WTC11 (cell line): ENCODE results near the gene DNAAF1. TPM values are rescaled to one million over a fixed set of nuclear protein-coding genes. Genes with fewer than 3 reads are reported as not detected.

Experiments used
- ATAC-seq: fragments of 200-7000 bp; cut with Tn5 transposase; 2 replicates; pipeline ENCODE4 v1.10.0; 2021; ENCODE audit warnings: mild to moderate bottlenecking, moderate library complexity
- CTCF ChIA-PET: fragments of 300-600 bp; sonication (Branson Sonifier 250); formaldehyde crosslinking; loops from one replicate; lab custom pipeline; 2021; ENCODE audit warnings: antibody characterized with exemption; lab: Charles Lee
- POLR2A ChIA-PET: fragments of 350-600 bp; sonication (Branson Sonifier 250); formaldehyde crosslinking; loops from one replicate; lab custom pipeline; 2021; ENCODE audit warnings: antibody characterized with exemption; lab: Charles Lee
- DNase-seq: peaks from one replicate; pipeline ENCODE4 v3.0.0; 2021; ENCODE audit warnings: low spot score
- H3K27ac Mint-ChIP-seq: 2 replicates; pipeline ENCODE4 v1.8.0; 2021; ENCODE audit warnings: mixed read lengths
- H3K27me3 Mint-ChIP-seq: 2 replicates; pipeline ENCODE4 v1.8.0; 2021; ENCODE audit warnings: low read depth, mild to moderate bottlenecking, moderate library complexity, mixed read lengths
- H3K36me3 Mint-ChIP-seq: 2 replicates; pipeline ENCODE4 v1.8.0; 2021; ENCODE audit warnings: mixed read lengths
- H3K4me1 Mint-ChIP-seq: 2 replicates; pipeline ENCODE4 v1.8.0; 2022; ENCODE audit warnings: mixed read lengths
- H3K4me3 Mint-ChIP-seq: 2 replicates; pipeline ENCODE4 v1.8.0; 2021; ENCODE audit warnings: mild to moderate bottlenecking, moderate library complexity, mixed read lengths
- H3K9me3 Mint-ChIP-seq: 2 replicates; pipeline ENCODE4 v1.8.0; 2021; ENCODE audit warnings: mixed read lengths
- ETV6 ChIP-seq: sonication (generic); formaldehyde crosslinking; IDR thresholded peaks from 2 replicates; pipeline ENCODE4 v1.8.1; 2022; ENCODE audit warnings: mild to moderate bottlenecking, missing genetic modification reagents
- FOXP1 ChIP-seq: sonication (generic); formaldehyde crosslinking; IDR thresholded peaks from 2 replicates; pipeline ENCODE4 v1.8.0; 2022; ENCODE audit warnings: missing genetic modification reagents, mild to moderate bottlenecking, moderate library complexity, borderline replicate concordance
- HMGA2 ChIP-seq: fragments of 250-450 bp; sonication (Bioruptor Pico); IDR thresholded peaks from 2 replicates; pipeline ENCODE4 v1.4.0; 2021; ENCODE audit warnings: mild to moderate bottlenecking, moderate library complexity
- HMGXB4 ChIP-seq: sonication (generic); formaldehyde crosslinking; IDR thresholded peaks from 2 replicates; pipeline ENCODE4 v1.8.1; 2023; ENCODE audit warnings: mild to moderate bottlenecking, moderate library complexity, missing genetic modification reagents
- IRF2 ChIP-seq: sonication (generic); formaldehyde crosslinking; IDR thresholded peaks from 2 replicates; pipeline ENCODE4 v1.8.0; 2022; ENCODE audit warnings: low read depth, missing genetic modification reagents, borderline replicate concordance
- MXD4 ChIP-seq: fragments of 250-450 bp; sonication (Bioruptor Pico); IDR thresholded peaks from 2 replicates; pipeline ENCODE4 v1.8.0; 2021; ENCODE audit warnings: mild to moderate bottlenecking, moderate library complexity, borderline replicate concordance
- NR1H2 ChIP-seq: sonication (generic); formaldehyde crosslinking; IDR thresholded peaks from 2 replicates; pipeline ENCODE4 v1.9.0; 2021; ENCODE audit warnings: mild to moderate bottlenecking, moderate library complexity, missing genetic modification reagents
- OVOL2 ChIP-seq: fragments of 250-450 bp; sonication (Bioruptor Pico); IDR thresholded peaks from 2 replicates; pipeline ENCODE4 v1.9.0; 2021; ENCODE audit warnings: mild to moderate bottlenecking, borderline replicate concordance
- RORB ChIP-seq: fragments of 250-450 bp; sonication (Bioruptor Pico); IDR thresholded peaks from 2 replicates; pipeline ENCODE4 v1.9.0; 2021; ENCODE audit warnings: mild to moderate bottlenecking
- SMAD4 ChIP-seq: sonication (generic); formaldehyde crosslinking; IDR thresholded peaks from 2 replicates; pipeline ENCODE4 v1.8.0; 2022; ENCODE audit warnings: mild to moderate bottlenecking, missing genetic modification reagents
- SOX15 ChIP-seq: fragments of 250-450 bp; sonication (Bioruptor Pico); IDR thresholded peaks from 2 replicates; pipeline ENCODE4 v1.9.0; 2021; ENCODE audit warnings: mild to moderate bottlenecking
- ZBTB43 ChIP-seq: sonication (generic); formaldehyde crosslinking; IDR thresholded peaks from 2 replicates; pipeline ENCODE4 v1.8.1; 2023; ENCODE audit warnings: mild to moderate bottlenecking, missing genetic modification reagents
- ZNF263 ChIP-seq: sonication (generic); formaldehyde crosslinking; IDR thresholded peaks from 2 replicates; pipeline ENCODE4 v1.8.1; 2022; ENCODE audit warnings: low read depth, mild to moderate bottlenecking, moderate library complexity, missing genetic modification reagents
- ZNF396 ChIP-seq: fragments of 250-450 bp; sonication (Bioruptor Pico); IDR thresholded peaks from 2 replicates; pipeline ENCODE4 v1.8.0; 2021; ENCODE audit warnings: mild to moderate bottlenecking, moderate library complexity, borderline replicate concordance
- ZNF416 ChIP-seq: fragments of 250-450 bp; sonication (Bioruptor Pico); IDR thresholded peaks from 2 replicates; pipeline ENCODE4 v1.9.0; 2021; ENCODE audit warnings: mild to moderate bottlenecking, inconsistent platforms
- ZNF512 ChIP-seq: sonication (generic); formaldehyde crosslinking; IDR thresholded peaks from 2 replicates; pipeline ENCODE4 v1.8.1; 2022; ENCODE audit warnings: missing genetic modification reagents, borderline replicate concordance
- total RNA-seq: library from RNA; stranded (reverse); gene quantifications from 3 replicates; pipeline ENCODE4 v1.2.3, GENCODE V29; 2021
- TF ChIP-seq, protein P1 (sequence below): sonication (generic); formaldehyde crosslinking; IDR thresholded peaks from 2 replicates; pipeline ENCODE4 v1.8.0; 2022; ENCODE audit warnings: mild to moderate bottlenecking, missing genetic modification reagents
- TF ChIP-seq, protein P2 (sequence below): sonication (generic); formaldehyde crosslinking; IDR thresholded peaks from 2 replicates; pipeline ENCODE4 v1.8.0; 2023; ENCODE audit warnings: mild to moderate bottlenecking, missing genetic modification reagents
- TF ChIP-seq, protein P3 (sequence below): fragments of 250-450 bp; sonication (Bioruptor Pico); IDR thresholded peaks from 2 replicates; pipeline ENCODE4 v1.8.0; 2021; ENCODE audit warnings: mild to moderate bottlenecking
- TF ChIP-seq, protein P4 (sequence below): sonication (generic); formaldehyde crosslinking; conservative IDR thresholded peaks from 2 replicates; pipeline ENCODE4 v1.8.1; 2022; ENCODE audit warnings: mild to moderate bottlenecking, missing genetic modification reagents

DNAAF1 gene
- total RNA-seq, 1 experiment from 2014 or later, result 0.20 TPM

DNA sequence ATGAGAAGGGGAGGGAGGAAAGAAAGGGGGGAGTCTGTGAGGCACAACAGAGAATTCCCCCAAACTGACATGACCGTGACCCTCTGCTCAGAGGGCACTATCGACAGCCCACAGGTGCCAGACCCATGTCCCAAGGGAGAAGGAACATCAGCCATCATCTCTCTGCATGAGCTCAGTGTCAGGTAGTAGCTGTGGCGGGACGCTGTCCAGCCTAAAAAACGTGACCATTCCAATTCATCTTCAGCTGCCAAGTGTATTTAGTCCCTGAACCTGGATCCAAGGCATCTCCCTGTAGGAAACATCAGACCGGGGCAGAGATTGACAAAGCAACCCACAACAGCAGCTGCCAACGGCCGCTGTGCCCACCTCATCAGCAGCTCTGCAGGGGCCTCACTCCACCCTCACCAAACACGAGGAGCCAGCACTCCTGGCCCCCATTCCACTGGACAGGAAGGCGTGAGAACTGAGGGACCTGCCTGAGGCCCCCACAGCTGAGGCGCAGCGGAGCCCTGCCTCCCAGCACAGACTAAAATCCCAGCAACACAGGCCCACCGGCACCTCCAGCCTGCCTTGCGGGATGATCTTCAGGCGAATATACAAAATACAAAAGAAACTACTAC is 33.1 kb downstream of the DNAAF1 start (continued):
- TF ChIP-seq HMGXB4 (CRISPR knock-in tag) (no peak), FOXP1 (CRISPR knock-in tag) (no peak), HMGA2 (CRISPR knock-in tag) (no peak), ZNF416 (no peak), MXD4 (CRISPR knock-in tag) (no peak), ZNF512 (CRISPR knock-in tag) (no peak), SOX15 (CRISPR knock-in tag) (no peak)
- TF ChIP-seq, protein P1, sequence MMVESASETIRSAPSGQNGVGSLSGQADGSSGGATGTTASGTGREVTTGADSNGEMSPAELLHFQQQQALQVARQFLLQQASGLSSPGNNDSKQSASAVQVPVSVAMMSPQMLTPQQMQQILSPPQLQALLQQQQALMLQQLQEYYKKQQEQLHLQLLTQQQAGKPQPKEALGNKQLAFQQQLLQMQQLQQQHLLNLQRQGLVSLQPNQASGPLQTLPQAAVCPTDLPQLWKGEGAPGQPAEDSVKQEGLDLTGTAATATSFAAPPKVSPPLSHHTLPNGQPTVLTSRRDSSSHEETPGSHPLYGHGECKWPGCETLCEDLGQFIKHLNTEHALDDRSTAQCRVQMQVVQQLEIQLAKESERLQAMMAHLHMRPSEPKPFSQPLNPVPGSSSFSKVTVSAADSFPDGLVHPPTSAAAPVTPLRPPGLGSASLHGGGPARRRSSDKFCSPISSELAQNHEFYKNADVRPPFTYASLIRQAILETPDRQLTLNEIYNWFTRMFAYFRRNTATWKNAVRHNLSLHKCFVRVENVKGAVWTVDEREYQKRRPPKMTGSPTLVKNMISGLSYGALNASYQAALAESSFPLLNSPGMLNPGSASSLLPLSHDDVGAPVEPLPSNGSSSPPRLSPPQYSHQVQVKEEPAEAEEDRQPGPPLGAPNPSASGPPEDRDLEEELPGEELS (CRISPR knock-in tag), result no peak
- TF ChIP-seq, protein P2, sequence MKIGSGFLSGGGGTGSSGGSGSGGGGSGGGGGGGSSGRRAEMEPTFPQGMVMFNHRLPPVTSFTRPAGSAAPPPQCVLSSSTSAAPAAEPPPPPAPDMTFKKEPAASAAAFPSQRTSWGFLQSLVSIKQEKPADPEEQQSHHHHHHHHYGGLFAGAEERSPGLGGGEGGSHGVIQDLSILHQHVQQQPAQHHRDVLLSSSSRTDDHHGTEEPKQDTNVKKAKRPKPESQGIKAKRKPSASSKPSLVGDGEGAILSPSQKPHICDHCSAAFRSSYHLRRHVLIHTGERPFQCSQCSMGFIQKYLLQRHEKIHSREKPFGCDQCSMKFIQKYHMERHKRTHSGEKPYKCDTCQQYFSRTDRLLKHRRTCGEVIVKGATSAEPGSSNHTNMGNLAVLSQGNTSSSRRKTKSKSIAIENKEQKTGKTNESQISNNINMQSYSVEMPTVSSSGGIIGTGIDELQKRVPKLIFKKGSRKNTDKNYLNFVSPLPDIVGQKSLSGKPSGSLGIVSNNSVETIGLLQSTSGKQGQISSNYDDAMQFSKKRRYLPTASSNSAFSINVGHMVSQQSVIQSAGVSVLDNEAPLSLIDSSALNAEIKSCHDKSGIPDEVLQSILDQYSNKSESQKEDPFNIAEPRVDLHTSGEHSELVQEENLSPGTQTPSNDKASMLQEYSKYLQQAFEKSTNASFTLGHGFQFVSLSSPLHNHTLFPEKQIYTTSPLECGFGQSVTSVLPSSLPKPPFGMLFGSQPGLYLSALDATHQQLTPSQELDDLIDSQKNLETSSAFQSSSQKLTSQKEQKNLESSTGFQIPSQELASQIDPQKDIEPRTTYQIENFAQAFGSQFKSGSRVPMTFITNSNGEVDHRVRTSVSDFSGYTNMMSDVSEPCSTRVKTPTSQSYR, result no peak

GRCh38 chr16:84178892-84179611 is 33.9 kb downstream of the DNAAF1 start:
- no peak for ATAC-seq
- peaks cover 21% of the 10 kb centered on the region; the same call in 1 of the 2 replicates for H3K36me3 Mint-ChIP-seq
- no peak overlapping the region for H3K27ac Mint-ChIP-seq
- no peak for TF ChIP-seq ZNF396 (CRISPR knock-in tag)
- TF ChIP-seq, all 79 proteins: peak for 0
- no peak for DNase-seq
- POLR2A ChIA-PET, result no interaction called here
- H3K27me3 Mint-ChIP-seq, result no peaks in the 10 kb centered on the region
- CTCF ChIA-PET, result interaction anchor here (1.0 to 4.5 kb wide), 4 partner anchors 8 to 129 kb away, joined by 3 to 51 read pairs (median 4); partner anchors contain the start of gene TAF1C
- H3K4me1 Mint-ChIP-seq, result no peaks in the 10 kb centered on the region
- H3K9me3 Mint-ChIP-seq, result no peaks in the 10 kb centered on the region
- H3K4me3 Mint-ChIP-seq, result no peak overlapping the region

GRCh38 chr16:84179612-84180320 is 34.7 kb downstream of the DNAAF1 start:
- no peaks in the 10 kb centered on the region for H3K9me3 Mint-ChIP-seq
- H3K27ac Mint-ChIP-seq, result no peak overlapping the region
- no peak overlapping the region for H3K4me3 Mint-ChIP-seq
- no peaks in the 10 kb centered on the region for H3K4me1 Mint-ChIP-seq
- H3K36me3 Mint-ChIP-seq, result peaks cover 28% of the 10 kb centered on the region; the same call in 1 of the 2 replicates
- ATAC-seq (no peak), DNase-seq (no peak)
- TF ChIP-seq OVOL2 (CRISPR knock-in tag), result no peak
- TF ChIP-seq, protein P3, sequence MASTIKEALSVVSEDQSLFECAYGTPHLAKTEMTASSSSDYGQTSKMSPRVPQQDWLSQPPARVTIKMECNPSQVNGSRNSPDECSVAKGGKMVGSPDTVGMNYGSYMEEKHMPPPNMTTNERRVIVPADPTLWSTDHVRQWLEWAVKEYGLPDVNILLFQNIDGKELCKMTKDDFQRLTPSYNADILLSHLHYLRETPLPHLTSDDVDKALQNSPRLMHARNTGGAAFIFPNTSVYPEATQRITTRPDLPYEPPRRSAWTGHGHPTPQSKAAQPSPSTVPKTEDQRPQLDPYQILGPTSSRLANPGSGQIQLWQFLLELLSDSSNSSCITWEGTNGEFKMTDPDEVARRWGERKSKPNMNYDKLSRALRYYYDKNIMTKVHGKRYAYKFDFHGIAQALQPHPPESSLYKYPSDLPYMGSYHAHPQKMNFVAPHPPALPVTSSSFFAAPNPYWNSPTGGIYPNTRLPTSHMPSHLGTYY, result no peak
- no peak for TF ChIP-seq IRF2 (CRISPR knock-in tag)
- no peak for TF ChIP-seq NR1H2 (CRISPR knock-in tag)
- no peak for TF ChIP-seq ETV6 (CRISPR knock-in tag)
- no peak for TF ChIP-seq ZNF263 (CRISPR knock-in tag)
- TF ChIP-seq, protein P4, sequence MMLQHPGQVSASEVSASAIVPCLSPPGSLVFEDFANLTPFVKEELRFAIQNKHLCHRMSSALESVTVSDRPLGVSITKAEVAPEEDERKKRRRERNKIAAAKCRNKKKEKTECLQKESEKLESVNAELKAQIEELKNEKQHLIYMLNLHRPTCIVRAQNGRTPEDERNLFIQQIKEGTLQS (CRISPR knock-in tag), result no peak
- no peak for TF ChIP-seq RORB (CRISPR knock-in tag)
- no peak for TF ChIP-seq ZBTB43 (CRISPR knock-in tag)
- TF ChIP-seq SMAD4 (CRISPR knock-in tag), result no peak
- H3K27me3 Mint-ChIP-seq, result no peaks in the 10 kb centered on the region
- ChIA-PET POLR2A (interaction anchor here (0.6 kb wide), 1 partner anchor 51 kb away, joined by 3 read pairs; no protein-coding TSS in a partner anchor), CTCF (interaction anchor here (1.2 to 1.3 kb wide), 2 partner anchors 10 to 128 kb away, joined by 3 to 4 read pairs; no protein-coding TSS in a partner anchor)
